SW480 (cell line): ENCODE measurements around the gene TMEM190.

Experiments
- DNase-seq: peaks from one replicate; pipeline ENCODE4 v3.0.0-alpha.2; 2016; ENCODE audit warnings: low spot score

TMEM190 gene

DNA sequence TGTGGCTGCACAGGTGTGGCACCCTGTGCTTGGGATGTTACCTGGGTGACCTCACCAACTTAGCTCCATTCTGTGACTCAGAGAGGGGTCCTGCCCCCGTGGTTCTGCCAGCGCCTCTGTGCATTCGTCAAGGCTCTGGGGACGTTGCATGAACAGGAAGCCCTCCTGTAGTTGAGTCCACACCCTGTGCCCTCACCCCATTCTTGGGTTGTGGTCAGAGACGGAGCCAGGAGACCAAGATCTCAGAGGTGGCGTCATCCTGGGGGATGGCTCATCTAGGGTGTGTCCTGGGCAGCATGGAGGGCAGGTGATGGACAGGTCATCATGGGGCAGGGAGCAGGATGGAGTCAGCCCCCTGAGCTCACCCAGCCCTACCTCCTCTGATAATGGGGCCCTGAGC, 24.6 kb upstream of the TMEM190 start:
- peak; percentile 90 for DNase-seq

DNA sequence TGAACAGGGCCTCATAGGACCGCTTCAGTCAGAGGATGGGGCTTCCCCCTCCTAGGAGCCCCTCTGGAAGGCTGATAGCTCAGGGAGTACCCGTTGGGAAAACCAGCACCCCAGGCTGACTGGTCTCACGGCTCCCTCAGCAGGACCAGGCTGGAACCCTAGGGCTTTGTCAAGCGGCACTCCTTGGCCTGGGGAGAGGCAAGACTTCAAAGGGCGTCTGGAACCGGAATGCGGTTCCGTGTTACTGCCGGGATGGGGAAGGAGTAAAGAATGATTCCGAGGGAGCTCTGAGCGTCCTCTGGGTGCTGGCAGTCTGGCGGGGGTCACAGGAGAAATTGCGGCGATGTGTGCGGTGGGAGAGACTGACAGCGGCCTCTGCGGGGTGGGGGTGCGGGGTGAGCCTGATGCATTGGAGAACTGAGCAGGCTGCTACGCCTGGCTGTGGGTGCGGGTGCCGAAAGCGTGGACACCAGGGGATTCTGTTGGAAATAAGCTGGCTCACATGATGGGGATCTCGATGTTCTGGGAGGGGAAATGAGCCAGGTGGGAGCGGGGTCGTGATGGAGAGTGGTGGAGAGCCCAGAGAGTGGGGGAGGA, 24.0 kb upstream of the TMEM190 start:
- peak; percentile 64 for DNase-seq

GRCh38 chr19:55353356-55353802, 23.2 kb upstream of the TMEM190 start:
- no peak for DNase-seq

- peak; percentile 68 for DNase-seq
These were observed 22.6 kb upstream of the TMEM190 start for GRCh38 chr19:55353803-55354697.

DNA sequence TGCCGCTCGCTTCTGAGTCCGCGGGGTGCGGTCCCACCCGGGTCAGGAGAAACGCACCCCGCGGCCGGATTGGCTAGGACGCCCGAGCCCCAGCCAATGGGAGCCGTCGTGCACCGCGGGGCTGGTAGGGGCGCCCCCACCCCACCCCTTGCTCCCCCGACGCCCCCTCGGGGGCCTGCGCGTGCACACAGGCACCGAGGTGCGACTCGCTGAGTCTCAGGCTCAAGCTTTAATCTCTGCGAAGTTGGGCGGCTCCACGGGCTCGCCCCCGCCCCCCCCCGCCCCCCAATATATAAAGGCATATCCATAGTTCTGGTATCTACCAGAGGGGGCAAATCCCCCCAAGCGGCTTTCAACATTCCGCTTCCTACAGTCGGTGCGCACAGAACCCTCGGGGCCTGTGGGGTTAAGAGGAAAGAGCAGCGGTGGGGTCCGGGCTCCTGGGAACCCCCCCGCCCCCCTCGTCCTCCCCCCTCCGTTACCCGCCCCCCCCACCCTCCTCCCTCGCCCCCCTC, 21.9 kb upstream of the TMEM190 start, which contains the start of gene COX6B2:
Gene COX6B2 (minus strand): TSS at position 22 of the 515 bp plus-strand sequence. CDS start 198 bp downstream, outside the sequence.
- DNase-seq = no peak

DNA sequence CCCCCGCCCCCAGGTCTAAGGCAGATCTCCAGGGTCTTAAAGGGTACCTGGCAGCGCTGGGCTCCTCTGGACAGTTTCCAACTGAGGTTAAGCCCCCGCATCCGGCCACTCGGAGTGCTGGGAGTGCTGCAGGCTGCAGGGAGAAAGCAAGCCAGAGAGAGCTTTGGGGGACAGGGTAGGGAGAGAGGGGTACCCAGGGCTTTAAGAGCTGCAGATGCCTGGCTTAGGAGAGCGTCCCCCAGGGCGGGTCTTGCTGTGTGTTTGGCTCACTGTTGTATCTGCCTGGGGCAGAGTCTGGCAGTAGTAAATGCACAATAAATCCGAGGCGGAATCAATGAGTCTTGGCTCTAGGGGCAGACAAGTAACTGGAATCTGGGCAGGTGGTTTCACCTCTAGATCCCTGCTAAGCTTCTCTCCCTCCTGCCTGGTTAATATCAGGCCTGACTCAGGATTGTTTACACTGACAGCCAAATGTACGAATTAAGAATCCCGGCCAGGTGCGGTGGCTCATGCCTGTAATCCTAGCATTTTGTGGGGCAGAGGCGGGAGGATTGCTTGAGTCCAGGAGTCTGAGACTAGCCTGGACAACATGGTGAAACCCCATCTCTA, 21.3 kb upstream of the TMEM190 start:
- DNase-seq = no peak

GRCh38 chr19:55358493-55358892, 18.1 kb upstream of the TMEM190 start:
- no peak for DNase-seq

DNA sequence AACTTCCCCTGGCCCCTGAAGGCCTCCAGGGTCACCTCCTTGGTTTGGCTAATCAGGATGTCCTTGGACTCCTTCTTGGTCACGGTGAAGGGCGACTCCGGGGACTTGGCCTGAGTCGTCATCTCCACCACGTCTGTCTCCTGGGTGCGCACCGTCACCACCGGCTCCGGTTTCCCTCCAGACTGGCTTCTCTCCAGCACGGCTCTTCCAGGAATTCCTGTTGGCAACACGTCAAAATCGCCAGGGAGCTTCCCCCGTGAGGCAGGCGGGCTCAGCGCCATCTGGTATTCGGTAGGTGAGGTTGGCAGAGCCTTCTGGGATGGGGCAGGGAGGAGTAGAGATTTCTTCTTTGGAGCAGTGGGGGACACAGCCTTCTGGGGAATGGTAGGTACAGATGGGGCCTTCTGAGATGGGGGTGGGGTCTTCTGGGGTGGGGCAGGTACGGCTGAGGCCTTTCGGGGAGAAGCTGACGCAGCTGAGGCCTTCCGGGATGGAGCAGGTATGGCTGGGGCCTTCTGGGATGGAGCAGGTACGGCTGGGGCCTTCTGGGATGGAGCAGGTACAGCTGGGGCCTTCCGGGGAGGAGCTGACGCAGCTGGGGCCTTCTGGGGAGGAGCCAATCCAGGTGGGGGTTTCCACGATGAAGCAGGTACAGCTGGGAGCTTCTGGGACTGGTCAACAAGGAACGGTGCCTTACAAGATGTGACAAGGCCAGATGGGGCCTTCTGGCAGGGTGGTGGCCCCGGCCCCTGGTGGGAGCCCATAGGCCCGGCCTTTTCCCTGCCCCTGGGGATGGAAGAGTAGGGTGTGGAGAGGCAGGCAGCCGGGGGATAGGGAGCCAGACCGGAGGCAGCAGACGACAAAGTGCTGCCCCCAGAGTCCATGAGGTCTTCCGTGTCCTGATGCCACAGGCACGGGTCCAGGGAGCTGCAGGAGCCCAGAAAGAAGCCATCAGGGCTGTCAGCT, 17.4 kb upstream of the TMEM190 start:
- DNase-seq = no peak

DNA sequence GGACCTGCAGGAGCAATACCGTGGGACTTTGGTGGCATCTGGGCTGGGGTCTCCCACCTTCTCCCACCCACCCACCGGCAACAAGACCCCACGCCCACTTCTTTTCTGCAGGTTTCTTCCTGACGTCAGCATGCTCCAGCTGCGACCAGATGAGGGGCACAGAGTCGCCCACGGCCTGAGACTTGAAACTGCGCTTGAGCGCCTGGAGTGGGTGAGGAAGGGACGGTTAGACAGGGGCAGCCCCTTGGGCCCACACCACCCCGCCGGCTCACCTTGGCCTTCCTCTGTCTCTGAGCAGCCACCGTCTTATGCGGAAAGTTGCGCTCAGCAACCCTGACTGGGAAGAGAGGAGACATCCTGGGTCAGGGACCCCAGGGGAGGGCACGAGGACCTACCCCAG, 15.7 kb upstream of the TMEM190 start:
- DNase-seq = no peak

GRCh38 chr19:55362174-55362989, 14.2 kb upstream of the TMEM190 start:
- no peak for DNase-seq

- DNase-seq = no peak
These were observed 13.5 kb upstream of the TMEM190 start, which contains the start of gene GARIN5B for GRCh38 chr19:55362990-55363716. TSS of gene GARIN5B (minus strand) at chr19:55363260. CDS start at chr19:55363066, 194 bp downstream.

DNA sequence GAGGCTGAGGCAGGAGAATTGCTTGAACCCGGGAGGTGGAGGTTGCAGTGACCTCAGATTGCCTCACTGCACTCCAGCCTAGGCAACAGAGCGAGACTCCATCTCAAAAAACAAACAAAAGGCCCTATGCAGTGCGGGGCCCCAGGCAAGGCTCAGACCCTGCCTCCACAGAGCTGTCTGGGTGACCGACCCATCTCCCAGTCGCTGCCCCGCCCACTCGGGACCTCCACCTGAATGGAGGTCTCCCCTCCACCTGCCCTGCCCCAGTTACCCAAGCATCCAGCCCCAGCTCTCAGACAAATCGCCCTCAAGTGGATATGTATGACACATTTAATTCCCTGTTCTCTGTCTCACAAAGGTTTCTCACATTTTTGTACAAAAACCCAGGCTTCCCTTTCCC, 11.4 kb upstream of the TMEM190 start:
- DNase-seq = no peak

DNA sequence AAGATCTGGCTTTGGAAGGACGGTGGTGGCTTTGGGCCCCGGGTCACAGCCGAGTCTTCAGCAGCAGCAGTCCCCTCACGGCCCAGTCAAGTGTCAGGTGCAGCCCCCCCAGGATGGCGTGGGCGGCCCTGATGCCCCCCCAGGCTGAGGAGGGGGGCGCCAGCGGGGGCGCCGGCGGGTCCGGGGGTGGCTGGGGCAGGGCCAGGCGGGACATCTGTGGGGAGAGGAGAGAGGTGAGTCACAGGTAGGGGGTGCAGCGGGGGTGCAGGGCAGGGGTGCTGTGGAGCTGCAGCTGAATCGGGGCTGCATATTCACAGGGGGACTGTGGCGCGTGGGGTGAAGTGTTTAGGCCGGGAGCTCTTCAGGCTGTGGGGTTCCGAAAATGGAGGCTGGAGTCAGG, 10.7 kb upstream of the TMEM190 start:
- no peak for DNase-seq

GRCh38 chr19:55366790-55367189, 9.8 kb upstream of the TMEM190 start:
- no peak for DNase-seq

GRCh38 chr19:55368106-55368505, 8.5 kb upstream of the TMEM190 start:
- no peak for DNase-seq

- peak; percentile 75 for DNase-seq
These were observed 7.7 kb upstream of the TMEM190 start for GRCh38 chr19:55368701-55369563.

DNA sequence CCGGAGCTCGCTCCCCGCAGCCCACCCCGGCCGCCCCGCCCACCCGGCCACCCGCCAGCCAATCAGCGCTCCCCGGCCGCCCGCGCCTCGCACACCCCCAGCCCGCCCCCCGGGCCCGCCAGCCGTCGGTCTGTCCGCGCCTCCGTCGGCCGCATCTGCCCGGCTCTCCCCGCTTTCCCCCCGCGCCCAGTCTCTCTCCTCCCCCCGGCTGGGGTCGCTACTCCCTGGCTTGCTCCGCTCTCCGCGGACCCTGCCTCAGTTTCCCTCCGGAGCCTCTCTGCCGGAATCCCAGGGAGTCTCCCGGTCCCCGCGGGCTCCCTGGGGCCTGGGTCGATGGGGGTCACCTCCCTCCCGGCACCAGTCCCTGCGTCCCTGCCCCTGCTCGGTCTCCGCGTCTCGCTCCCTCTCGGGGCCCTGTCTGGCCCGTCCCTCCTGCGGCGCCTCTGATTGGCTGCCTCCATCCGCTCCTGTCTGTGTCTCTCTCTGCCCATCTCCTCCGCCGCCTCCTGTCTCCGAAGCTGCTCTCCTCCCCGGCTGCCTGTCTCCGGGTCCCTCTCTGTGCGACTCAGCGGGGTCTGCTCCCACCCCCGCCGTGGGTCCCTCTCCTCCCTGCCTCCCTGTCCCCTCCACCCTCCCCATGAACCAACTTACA, 6.8 kb upstream of the TMEM190 start:
- peak; percentile 87 for DNase-seq

GRCh38 chr19:55370305-55370988, 6.2 kb upstream of the TMEM190 start, which contains the start of gene IL11:
TSS of gene IL11 (minus strand) at chr19:55370463. CDS start at chr19:55370310, 153 bp downstream.
- DNase-seq = no peak
